PFSK-1 (cell line): Measurements from ENCODE around the gene CYB5B.

Experiments used
- FOXP2 ChIP-seq: optimal IDR thresholded peaks from 2 replicates; pipeline ENCODE3; 2011; ENCODE audit warnings: borderline replicate concordance, control low read depth, inconsistent platforms; ENCODE audit not compliant: insufficient read depth; ENCODE audit errors: extremely low read length, extremely low read depth
- POLR2AphosphoS5 ChIP-seq: IDR thresholded peaks from 2 replicates; pipeline ENCODE4 v1.6.1; 2012; ENCODE audit warnings: low read depth, mild to moderate bottlenecking, control low read depth, low read length, moderate library complexity
- REST ChIP-seq, 2 experiments: IDR thresholded peaks; 2 replicates each; pipeline versions ENCODE4 v1.6.1 to v1.8.0; 2011 to 2012; ENCODE audit warnings: low read depth in 2 of 2, low read length in 2 of 2, control low read depth in 1 of 2, inconsistent platforms in 1 of 2, mild to moderate bottlenecking in 1 of 2, moderate library complexity in 1 of 2; ENCODE audit not compliant: insufficient read depth in 1 of 2
- SIN3A ChIP-seq: IDR thresholded peaks from 2 replicates; pipeline ENCODE4 v1.6.1; 2012; ENCODE audit warnings: mild to moderate bottlenecking, low read length, moderate library complexity, borderline replicate concordance; ENCODE audit not compliant: insufficient read depth

- TF ChIP-seq POLR2AphosphoS5: no peak
- no peak for TF ChIP-seq REST (IDR thresholded peaks at IDR 0.05; ENCODE audit: insufficient read depth in 1 of 2, low read depth in 2 of 2, low read length in 2 of 2)
- no peak for TF ChIP-seq FOXP2
- TF ChIP-seq SIN3A: no peak
Observed at GRCh38 chr16:69465083-69465721, 40.8 kb downstream of the CYB5B start.
